ENCODE results near the gene CAB39.

CAB39 gene

DNA sequence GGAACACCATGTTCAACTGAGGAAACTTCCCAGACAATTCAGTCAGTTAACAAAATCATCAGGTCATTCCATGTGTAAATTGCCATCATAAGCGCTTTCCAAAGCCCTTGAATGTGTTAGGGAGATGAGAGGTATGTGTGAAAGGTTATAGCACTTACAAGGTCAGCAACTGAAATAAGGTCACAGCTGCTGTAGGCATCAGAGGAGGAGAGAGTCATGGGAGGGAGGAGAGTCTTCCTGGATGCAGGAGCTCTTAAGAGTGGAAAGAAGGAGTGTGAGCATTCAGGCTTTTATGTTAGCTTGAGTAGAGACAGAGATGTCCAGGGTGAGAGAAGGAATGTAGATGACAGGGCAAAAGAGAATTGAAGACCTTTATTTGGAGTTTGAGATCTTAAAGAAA lies 67.0 kb downstream of the CAB39 start:
- H3K27me3 ChIP-seq (ENCODE audit: insufficient read depth, poor library complexity, severe bottlenecking), result no peaks in the 10 kb centered on the region
- no peak overlapping the region for H3K27ac ChIP-seq (replicated peaks)
- H3K4me3 ChIP-seq (replicated peaks; ENCODE audit: insufficient read depth, low read length), result no peak overlapping the region
- DNase-seq (ENCODE audit: low read depth in 1 of 2, low spot score in 1 of 2), result no peak
- TF ChIP-seq, protein P1, sequence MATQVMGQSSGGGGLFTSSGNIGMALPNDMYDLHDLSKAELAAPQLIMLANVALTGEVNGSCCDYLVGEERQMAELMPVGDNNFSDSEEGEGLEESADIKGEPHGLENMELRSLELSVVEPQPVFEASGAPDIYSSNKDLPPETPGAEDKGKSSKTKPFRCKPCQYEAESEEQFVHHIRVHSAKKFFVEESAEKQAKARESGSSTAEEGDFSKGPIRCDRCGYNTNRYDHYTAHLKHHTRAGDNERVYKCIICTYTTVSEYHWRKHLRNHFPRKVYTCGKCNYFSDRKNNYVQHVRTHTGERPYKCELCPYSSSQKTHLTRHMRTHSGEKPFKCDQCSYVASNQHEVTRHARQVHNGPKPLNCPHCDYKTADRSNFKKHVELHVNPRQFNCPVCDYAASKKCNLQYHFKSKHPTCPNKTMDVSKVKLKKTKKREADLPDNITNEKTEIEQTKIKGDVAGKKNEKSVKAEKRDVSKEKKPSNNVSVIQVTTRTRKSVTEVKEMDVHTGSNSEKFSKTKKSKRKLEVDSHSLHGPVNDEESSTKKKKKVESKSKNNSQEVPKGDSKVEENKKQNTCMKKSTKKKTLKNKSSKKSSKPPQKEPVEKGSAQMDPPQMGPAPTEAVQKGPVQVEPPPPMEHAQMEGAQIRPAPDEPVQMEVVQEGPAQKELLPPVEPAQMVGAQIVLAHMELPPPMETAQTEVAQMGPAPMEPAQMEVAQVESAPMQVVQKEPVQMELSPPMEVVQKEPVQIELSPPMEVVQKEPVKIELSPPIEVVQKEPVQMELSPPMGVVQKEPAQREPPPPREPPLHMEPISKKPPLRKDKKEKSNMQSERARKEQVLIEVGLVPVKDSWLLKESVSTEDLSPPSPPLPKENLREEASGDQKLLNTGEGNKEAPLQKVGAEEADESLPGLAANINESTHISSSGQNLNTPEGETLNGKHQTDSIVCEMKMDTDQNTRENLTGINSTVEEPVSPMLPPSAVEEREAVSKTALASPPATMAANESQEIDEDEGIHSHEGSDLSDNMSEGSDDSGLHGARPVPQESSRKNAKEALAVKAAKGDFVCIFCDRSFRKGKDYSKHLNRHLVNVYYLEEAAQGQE (IDR thresholded peaks at IDR 0.05; ENCODE audit: insufficient replicate concordance, low read depth), result no peak
- TF ChIP-seq POLR2AphosphoS5 (IDR thresholded peaks at IDR 0.05; ENCODE audit: low read depth) (no peak), GABPA (IDR thresholded peaks at IDR 0.05; ENCODE audit: low read depth) (no peak), SPI1 (IDR thresholded peaks at IDR 0.05; ENCODE audit: borderline replicate concordance, low read depth) (no peak)
- TF ChIP-seq, protein P2, sequence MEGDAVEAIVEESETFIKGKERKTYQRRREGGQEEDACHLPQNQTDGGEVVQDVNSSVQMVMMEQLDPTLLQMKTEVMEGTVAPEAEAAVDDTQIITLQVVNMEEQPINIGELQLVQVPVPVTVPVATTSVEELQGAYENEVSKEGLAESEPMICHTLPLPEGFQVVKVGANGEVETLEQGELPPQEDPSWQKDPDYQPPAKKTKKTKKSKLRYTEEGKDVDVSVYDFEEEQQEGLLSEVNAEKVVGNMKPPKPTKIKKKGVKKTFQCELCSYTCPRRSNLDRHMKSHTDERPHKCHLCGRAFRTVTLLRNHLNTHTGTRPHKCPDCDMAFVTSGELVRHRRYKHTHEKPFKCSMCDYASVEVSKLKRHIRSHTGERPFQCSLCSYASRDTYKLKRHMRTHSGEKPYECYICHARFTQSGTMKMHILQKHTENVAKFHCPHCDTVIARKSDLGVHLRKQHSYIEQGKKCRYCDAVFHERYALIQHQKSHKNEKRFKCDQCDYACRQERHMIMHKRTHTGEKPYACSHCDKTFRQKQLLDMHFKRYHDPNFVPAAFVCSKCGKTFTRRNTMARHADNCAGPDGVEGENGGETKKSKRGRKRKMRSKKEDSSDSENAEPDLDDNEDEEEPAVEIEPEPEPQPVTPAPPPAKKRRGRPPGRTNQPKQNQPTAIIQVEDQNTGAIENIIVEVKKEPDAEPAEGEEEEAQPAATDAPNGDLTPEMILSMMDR (IDR thresholded peaks at IDR 0.05; ENCODE audit: insufficient read depth, low read length), result no peak

DNA sequence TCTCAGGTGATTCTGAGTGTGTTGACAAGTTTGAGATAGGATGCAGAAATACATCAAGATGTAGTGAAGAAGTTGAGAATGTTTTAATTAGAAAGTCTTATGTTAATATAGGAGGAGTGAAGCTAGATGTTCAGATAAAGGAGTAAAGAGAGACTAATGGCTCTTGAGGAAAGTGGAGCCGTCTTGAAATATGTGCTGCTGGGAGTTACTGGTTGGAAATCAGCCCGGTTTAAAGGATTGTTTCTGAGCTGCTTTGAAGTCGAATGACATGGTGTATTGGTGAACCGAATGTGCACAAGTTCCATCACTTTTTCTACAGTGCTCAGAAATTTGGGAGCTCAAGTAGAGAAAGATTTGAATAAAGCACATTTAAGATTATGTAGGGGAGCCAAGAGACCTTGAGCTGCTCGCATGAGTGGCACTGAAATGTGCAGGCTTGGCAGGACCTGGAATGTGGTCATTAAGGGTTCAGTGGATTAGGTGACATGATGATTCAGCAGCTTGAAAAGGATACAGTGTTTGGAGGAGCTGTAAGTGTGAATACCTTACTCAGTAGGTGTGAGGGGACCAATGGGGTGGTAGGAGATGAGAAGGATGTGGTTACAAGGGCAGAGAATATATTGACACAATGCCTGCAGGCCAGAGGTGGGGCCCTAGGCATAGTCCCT lies 68.6 kb downstream of the CAB39 start:
- DNase-seq (ENCODE audit: low read depth in 1 of 2, low spot score in 1 of 2), result no peak
- TF ChIP-seq, protein P1 (IDR thresholded peaks at IDR 0.05; ENCODE audit: insufficient replicate concordance, low read depth), result no peak
- TF ChIP-seq POLR2AphosphoS5 (IDR thresholded peaks at IDR 0.05; ENCODE audit: low read depth) (no peak), GABPA (IDR thresholded peaks at IDR 0.05; ENCODE audit: low read depth) (no peak), SPI1 (IDR thresholded peaks at IDR 0.05; ENCODE audit: borderline replicate concordance, low read depth) (no peak)
- TF ChIP-seq, protein P2 (IDR thresholded peaks at IDR 0.05; ENCODE audit: insufficient read depth, low read length), result no peak
- no peak overlapping the region for H3K27ac ChIP-seq (replicated peaks)

DNA sequence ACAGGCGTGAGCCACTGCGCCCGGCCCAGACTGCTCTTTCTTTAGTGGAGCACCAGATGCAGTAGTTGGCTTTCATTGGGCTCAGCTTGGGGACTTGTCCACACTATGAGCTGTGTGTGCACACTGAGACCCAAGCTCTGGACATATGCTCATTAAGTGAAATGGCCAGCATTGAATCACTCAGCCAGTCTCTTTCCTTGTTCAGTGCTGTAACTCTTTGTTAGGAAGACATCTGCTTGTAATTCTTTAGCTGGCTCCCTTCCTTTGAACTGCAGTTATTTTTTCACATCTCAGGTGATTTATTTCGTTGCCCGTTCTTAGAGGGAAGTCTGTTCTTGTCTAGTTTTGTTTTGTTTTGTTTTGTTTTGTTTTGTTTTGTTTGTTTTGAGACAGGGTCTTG lies 70.5 kb downstream of the CAB39 start:
- Histone ChIP-seq H3K27me3 (ENCODE audit: insufficient read depth, poor library complexity, severe bottlenecking) (no peaks in the 10 kb centered on the region), H3K4me3 (replicated peaks; ENCODE audit: insufficient read depth, low read length) (no peak overlapping the region), H3K27ac (replicated peaks) (no peak overlapping the region)
- no peak for DNase-seq (ENCODE audit: low read depth in 1 of 2, low spot score in 1 of 2)
- TF ChIP-seq SPI1 (IDR thresholded peaks at IDR 0.05; ENCODE audit: borderline replicate concordance, low read depth) (no peak), GABPA (IDR thresholded peaks at IDR 0.05; ENCODE audit: low read depth) (no peak), POLR2AphosphoS5 (IDR thresholded peaks at IDR 0.05; ENCODE audit: low read depth) (no peak)
- TF ChIP-seq, protein P1 (IDR thresholded peaks at IDR 0.05; ENCODE audit: insufficient replicate concordance, low read depth), result no peak
- TF ChIP-seq, protein P2 (IDR thresholded peaks at IDR 0.05; ENCODE audit: insufficient read depth, low read length), result no peak

More for the DNA sequence above, 68.6 kb downstream of the CAB39 start:
- Histone ChIP-seq H3K27me3 (ENCODE audit: insufficient read depth, poor library complexity, severe bottlenecking) (no peaks in the 10 kb centered on the region), H3K4me3 (replicated peaks; ENCODE audit: insufficient read depth, low read length) (no peak overlapping the region)
